ENCODE data around the gene TUT1.
"Not testable (repeated sequence)": the region's sequence is repeated elsewhere in the genome, so short reads cannot be mapped to it uniquely, and the experiment has no call there.

TUT1 gene

GRCh38 chr11:62556108-62556874 lies 35.0 kb downstream of the TUT1 start:
- peak; percentile 97 for DNase-seq (ENCODE audit: low read depth, low spot score)

- DNase-seq (ENCODE audit: low read depth, low spot score): no peak
Observed at GRCh38 chr11:62555464-62556107, 35.7 kb downstream of the TUT1 start.

GRCh38 chr11:62554387-62555167 lies 36.7 kb downstream of the TUT1 start:
- DNase-seq (ENCODE audit: low read depth, low spot score): no peak

- DNase-seq (ENCODE audit: low read depth, low spot score): no peak
Observed at GRCh38 chr11:62553839-62554361, 37.4 kb downstream of the TUT1 start.

GRCh38 chr11:62553080-62553838 lies 38.1 kb downstream of the TUT1 start:
- no peak for DNase-seq (ENCODE audit: low read depth, low spot score)

GRCh38 chr11:62552485-62553079 lies 38.7 kb downstream of the TUT1 start:
- no peak for DNase-seq (ENCODE audit: low read depth, low spot score)

GRCh38 chr11:62550478-62550877 lies 40.8 kb downstream of the TUT1 start:
- not testable (repeated sequence) for DNase-seq (ENCODE audit: low read depth, low spot score)

- DNase-seq (ENCODE audit: low read depth, low spot score): no peak
Observed at GRCh38 chr11:62548545-62549335, 42.6 kb downstream of the TUT1 start.

GRCh38 chr11:62547691-62548281 lies 43.5 kb downstream of the TUT1 start:
- no peak for DNase-seq (ENCODE audit: low read depth, low spot score)

GRCh38 chr11:62546929-62547625 lies 44.2 kb downstream of the TUT1 start:
- no peak for DNase-seq (ENCODE audit: low read depth, low spot score)

GRCh38 chr11:62546244-62546928 lies 44.9 kb downstream of the TUT1 start, which contains the start of gene AHNAK:
Gene AHNAK (minus strand): TSS chr11:62546806. CDS start chr11:62536098, 10,708 bp downstream.
- DNase-seq (ENCODE audit: low read depth, low spot score): no peak

GRCh38 chr11:62545437-62546243 lies 45.7 kb downstream of the TUT1 start:
- peak; percentile 83 for DNase-seq (ENCODE audit: low read depth, low spot score)

- no peak for DNase-seq (ENCODE audit: low read depth, low spot score)
Observed at GRCh38 chr11:62544581-62545436, 46.5 kb downstream of the TUT1 start.

GRCh38 chr11:62543680-62544444 lies 47.5 kb downstream of the TUT1 start:
- no peak for DNase-seq (ENCODE audit: low read depth, low spot score)

- DNase-seq (ENCODE audit: low read depth, low spot score): no peak
Observed at GRCh38 chr11:62542750-62543567, 48.4 kb downstream of the TUT1 start.

All from smooth muscle cell of the brain vasculature (primary cell).